ENCODE data around the gene HSD17B12.
A peak's percentile ranks its signal among the peaks of the same experiment; 100 is the strongest.
"Not testable (repeated sequence)": the region's sequence is repeated elsewhere in the genome, so short reads cannot be mapped to it uniquely, and the experiment has no call there.

HSD17B12 gene

GRCh38 chr11:43680521-43681400 is at the start of gene HSD17B12:
Gene HSD17B12 (plus strand): TSS chr11:43680738. CDS start chr11:43680828, 90 bp downstream.
- DNase-seq (ENCODE audit: low read depth in 1 of 2, low spot score in 1 of 2), result peak; percentile 95

GRCh38 chr11:43631732-43632131 is 48.8 kb upstream of the HSD17B12 start:
- DNase-seq (ENCODE audit: low read depth in 1 of 2, low spot score in 1 of 2), result no peak

- DNase-seq (ENCODE audit: low read depth in 1 of 2, low spot score in 1 of 2), result no peak
Measured at GRCh38 chr11:43632181-43632580, 48.4 kb upstream of the HSD17B12 start.

GRCh38 chr11:43638717-43639116 is 41.8 kb upstream of the HSD17B12 start:
- DNase-seq (ENCODE audit: low read depth in 1 of 2, low spot score in 1 of 2), result no peak

GRCh38 chr11:43639224-43639623 is 41.3 kb upstream of the HSD17B12 start:
- no peak for DNase-seq (ENCODE audit: low read depth in 1 of 2, low spot score in 1 of 2)

GRCh38 chr11:43639920-43640319 is 40.6 kb upstream of the HSD17B12 start:
- DNase-seq (ENCODE audit: low read depth in 1 of 2, low spot score in 1 of 2), result no peak

GRCh38 chr11:43643898-43644620 is 36.5 kb upstream of the HSD17B12 start:
- peak; percentile 70 to 73 for DNase-seq (ENCODE audit: low read depth in 1 of 2, low spot score in 1 of 2)

- DNase-seq (ENCODE audit: low read depth in 1 of 2, low spot score in 1 of 2), result no peak
Measured at GRCh38 chr11:43644621-43645299, 35.8 kb upstream of the HSD17B12 start.

GRCh38 chr11:43646767-43647166 is 33.8 kb upstream of the HSD17B12 start:
- DNase-seq (ENCODE audit: low read depth in 1 of 2, low spot score in 1 of 2), result no peak

- no peak for DNase-seq (ENCODE audit: low read depth in 1 of 2, low spot score in 1 of 2)
Measured at GRCh38 chr11:43648888-43649287, 31.6 kb upstream of the HSD17B12 start.

- no peak for DNase-seq (ENCODE audit: low read depth in 1 of 2, low spot score in 1 of 2)
Measured at GRCh38 chr11:43649501-43649900, 31.0 kb upstream of the HSD17B12 start.

- DNase-seq (ENCODE audit: low read depth in 1 of 2, low spot score in 1 of 2), result no peak
Measured at GRCh38 chr11:43649921-43650320, 30.6 kb upstream of the HSD17B12 start.

GRCh38 chr11:43663018-43663417 is 17.5 kb upstream of the HSD17B12 start:
- DNase-seq (ENCODE audit: low read depth in 1 of 2, low spot score in 1 of 2), result not testable (repeated sequence)

GRCh38 chr11:43664295-43664694 is 16.2 kb upstream of the HSD17B12 start:
- no peak for DNase-seq (ENCODE audit: low read depth in 1 of 2, low spot score in 1 of 2)

- DNase-seq (ENCODE audit: low read depth in 1 of 2, low spot score in 1 of 2), result not testable (repeated sequence)
Measured at GRCh38 chr11:43671284-43671683, 9.3 kb upstream of the HSD17B12 start.

- DNase-seq (ENCODE audit: low read depth in 1 of 2, low spot score in 1 of 2), result no peak
Measured at GRCh38 chr11:43674560-43674959, 6.0 kb upstream of the HSD17B12 start.

GRCh38 chr11:43676933-43677332 is 3.6 kb upstream of the HSD17B12 start:
- no peak for DNase-seq (ENCODE audit: low read depth in 1 of 2, low spot score in 1 of 2)

- no peak for DNase-seq (ENCODE audit: low read depth in 1 of 2, low spot score in 1 of 2)
Measured at GRCh38 chr11:43681401-43681942, 934 bp downstream of the HSD17B12 start.

GRCh38 chr11:43682081-43682480 is 1.5 kb downstream of the HSD17B12 start:
- DNase-seq (ENCODE audit: low read depth in 1 of 2, low spot score in 1 of 2), result not testable (repeated sequence)

GRCh38 chr11:43685440-43685839 is 4.9 kb downstream of the HSD17B12 start:
- no peak for DNase-seq (ENCODE audit: low read depth in 1 of 2, low spot score in 1 of 2)

- no peak for DNase-seq (ENCODE audit: low read depth in 1 of 2, low spot score in 1 of 2)
Measured at GRCh38 chr11:43686207-43686606, 5.7 kb downstream of the HSD17B12 start.
